Right hindlimb (tissue), 1 donor: ENCODE measurements around the gene COL4A1.

Experiments used
- DNase-seq: peaks from one replicate; pipeline ENCODE4 v3.0.0-alpha.2; 2018

The COL4A1 gene

DNA sequence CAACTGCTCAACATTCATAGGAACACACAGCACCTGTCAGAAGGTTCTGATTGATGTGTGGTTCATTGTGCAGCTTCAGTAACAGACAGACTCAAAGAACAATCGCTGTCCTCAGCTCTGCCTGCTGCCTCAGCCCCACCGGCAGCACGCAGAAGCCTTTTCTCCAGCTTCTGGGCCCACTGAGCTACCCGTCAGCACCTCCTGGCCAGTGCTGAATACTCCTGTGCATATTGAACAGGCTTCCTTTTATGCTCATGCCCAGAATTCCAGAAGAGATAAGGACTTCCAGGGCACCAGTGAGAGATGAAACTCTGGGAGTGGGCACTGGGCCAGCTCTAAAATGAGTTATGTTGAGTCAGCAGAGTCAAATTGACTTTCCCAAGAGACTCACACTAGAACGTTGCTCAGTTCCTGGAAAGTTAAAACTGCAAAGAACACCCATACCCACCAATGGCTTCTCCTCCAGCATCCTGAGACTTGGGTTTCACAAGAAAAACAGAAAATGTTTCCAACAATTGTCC is 119.3 kb downstream of the COL4A1 start:
- no peak for DNase-seq

DNA sequence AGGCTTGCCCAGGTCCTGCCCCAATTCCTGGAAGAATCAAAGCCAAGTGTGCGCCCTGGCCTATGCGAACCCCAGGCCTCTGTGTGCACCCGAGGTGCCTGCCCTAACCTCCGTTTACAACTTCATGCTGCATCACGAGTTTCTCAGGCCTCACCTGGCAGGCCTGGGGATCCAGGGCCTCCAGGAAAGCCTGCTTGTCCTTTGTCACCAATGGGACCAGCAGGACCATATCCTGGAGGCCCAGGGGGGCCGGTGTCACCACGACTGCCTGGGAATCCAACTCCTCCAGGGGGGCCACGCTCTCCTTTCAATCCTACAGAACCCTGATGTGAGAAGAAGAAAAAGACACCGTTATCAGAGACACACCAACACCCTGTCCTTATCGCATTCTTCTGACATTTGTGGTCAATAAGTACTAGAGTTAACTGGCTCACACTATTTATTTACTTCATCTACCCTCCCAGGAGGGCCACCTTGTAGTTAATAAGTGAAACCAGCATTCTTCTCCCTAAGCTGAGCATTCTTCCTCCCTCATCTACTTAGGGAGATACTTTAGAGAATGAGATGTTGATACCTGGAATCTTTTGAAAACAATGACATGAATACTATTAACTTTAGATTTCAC is 120.6 kb downstream of the COL4A1 start:
- DNase-seq: no peak

DNA sequence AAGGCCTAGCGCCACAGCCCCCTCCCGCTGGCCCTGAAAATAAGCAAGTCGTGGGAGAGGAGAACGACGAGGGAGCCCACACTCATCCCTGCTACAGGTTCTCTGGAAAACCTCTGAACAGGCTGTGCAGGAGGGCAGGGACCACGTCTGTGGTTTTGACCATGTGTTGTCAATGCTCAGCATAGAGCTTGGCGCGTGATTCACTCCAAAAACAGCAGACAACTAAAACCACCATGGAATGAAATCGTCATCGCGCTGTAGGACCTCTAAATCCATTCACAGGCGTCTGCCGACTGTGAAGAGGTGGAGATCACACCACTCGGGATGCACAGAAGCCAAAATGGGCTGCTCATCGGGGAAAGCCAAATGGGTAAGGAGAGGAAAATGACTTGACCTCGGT is 121.3 kb downstream of the COL4A1 start:
- DNase-seq: no peak

DNA sequence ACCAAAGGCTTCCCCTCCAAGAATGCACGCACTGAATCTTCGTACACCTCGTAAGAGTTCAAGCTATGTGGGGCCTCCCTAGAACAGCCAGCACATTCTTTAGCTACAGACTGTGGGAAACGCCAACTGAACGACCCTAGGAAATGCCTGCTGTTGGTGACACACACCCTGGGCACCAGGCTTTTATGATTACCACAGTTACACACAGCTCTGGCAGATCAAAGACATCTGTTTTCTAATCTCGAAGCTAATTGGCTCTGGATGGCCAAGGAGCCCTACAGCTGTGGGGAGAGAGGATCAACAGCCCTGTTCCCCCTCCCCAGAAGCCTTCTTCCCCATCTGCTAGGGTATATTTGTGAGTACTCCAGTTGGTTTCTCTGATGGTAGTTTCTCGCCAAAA is 123.0 kb downstream of the COL4A1 start:
- no peak for DNase-seq

DNA sequence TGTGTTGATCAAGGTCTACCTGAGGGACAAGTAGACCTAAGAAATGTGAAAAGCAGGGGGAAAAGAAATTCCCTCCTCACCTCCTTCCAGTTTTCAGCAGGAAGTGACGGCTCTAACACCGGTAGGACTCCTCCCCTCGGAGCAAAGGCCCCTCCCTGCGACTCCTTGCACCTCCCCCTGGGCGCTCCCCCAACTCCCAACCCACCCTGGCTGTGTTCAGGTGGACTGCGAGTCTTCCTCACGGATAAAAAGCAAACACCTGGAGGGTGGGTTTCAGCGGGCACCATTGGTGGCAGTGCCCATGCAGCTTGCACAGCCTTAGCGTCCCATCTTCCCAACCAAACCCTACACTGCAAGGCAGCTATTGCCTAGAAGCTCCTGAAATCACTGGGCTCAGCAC is 124.5 kb downstream of the COL4A1 start:
- no peak for DNase-seq

DNA sequence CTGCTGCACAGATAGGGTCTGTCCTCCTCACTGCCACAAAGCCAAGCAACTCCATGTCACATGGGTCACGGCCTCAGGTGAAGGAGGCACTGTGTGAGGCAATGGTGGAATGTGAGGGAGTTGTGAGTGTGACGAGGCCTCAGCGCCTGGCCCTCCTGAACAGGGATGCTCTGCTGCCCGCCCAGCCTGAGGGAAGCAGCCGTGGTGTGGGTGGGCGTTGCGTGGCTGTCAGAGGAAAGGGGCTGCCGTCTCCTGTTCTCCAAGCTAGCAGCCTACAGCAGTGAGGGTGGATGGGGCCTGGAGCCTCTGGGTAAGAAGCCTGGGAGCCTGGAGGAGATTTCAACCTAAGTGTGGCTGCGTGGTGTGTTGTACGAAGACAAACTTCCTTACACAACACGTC is 125.0 kb downstream of the COL4A1 start:
- no peak for DNase-seq

DNA sequence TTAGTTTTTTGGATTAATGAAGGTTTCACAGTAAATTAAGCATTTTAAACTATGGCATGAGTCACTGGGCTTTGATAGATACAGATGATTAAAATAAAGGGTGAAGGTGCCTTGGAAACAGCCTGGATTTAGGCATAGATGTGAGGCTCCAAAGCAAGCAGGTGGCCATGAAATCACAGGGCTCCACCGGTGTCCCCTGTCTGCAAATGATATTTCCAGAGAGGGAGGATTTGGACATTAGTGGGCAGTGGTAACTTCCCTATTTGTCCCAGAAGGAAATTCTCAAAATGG is 127.2 kb downstream of the COL4A1 start:
- DNase-seq: no peak

DNA sequence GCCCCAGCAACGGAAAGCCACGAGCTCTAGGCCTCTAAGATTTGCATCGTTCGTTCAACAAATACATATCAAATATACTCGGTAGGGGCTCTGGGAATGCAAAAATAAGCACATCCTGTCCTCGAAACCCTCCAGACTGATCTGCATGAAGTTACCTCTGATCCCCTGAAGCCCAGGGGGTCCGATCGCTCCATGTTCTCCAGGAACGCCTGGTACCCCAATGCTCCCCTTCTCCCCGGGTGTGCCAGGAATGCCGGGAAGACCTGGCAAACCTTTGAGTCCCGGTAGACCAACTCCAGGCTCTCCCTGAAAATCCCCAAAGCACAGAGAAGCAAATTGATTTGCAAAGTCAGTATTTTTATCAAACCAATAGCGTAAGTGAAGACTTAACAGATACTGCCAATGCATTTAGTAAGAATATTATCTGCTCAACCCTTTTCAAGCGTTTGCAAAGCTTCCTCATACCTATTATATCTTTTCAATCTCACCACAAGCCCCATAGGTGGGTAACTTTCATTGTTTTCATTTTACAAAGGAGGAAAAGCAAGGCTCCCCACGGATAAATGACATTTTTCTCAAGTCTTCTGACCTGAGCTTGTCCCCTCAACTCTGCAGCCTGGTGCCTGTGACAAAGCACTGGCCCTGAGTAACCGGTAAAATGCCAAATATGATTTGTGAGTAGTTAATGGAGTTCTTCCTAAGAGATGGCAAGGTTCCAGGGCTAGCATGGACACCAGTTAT is 127.7 kb downstream of the COL4A1 start:
- DNase-seq: no peak

DNA sequence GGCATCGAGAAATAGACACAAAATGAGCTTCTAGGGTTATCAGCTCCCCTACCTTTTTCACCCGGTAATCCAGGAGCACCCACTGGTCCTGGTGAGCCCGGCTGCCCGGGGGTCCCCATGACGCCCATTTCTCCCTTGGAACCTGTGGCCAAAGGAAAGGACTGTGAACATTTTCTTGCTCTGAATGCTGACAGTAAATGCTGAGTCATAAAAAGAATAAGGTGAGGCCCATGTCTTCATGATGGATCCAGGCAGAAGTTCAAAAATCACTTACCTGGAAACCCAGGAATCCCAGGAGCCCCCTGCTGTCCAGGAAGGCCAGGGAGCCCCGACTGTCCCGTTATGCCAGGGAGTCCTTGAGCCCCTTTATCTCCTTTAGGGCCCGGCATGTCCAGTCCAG is 129.2 kb downstream of the COL4A1 start:
- no peak for DNase-seq

DNA sequence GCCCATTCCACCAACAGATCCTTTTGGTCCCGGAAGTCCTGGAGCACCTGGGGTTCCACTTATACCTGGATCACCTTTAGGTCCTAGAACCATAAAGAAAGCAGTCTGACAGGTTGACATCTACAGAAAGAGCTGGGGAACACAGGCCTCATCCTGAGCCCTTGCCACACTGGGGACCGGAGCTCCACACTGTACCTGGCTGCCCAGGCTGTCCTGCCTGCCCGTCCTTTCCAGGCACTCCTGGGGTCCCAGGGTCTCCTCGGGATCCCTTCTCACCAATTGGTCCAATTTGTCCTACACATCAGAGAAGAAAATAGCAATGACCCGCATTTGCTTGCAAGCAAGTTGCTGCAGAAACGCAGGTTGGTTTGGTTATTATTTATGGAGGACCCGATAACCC is 130.5 kb downstream of the COL4A1 start:
- no peak for DNase-seq

DNA sequence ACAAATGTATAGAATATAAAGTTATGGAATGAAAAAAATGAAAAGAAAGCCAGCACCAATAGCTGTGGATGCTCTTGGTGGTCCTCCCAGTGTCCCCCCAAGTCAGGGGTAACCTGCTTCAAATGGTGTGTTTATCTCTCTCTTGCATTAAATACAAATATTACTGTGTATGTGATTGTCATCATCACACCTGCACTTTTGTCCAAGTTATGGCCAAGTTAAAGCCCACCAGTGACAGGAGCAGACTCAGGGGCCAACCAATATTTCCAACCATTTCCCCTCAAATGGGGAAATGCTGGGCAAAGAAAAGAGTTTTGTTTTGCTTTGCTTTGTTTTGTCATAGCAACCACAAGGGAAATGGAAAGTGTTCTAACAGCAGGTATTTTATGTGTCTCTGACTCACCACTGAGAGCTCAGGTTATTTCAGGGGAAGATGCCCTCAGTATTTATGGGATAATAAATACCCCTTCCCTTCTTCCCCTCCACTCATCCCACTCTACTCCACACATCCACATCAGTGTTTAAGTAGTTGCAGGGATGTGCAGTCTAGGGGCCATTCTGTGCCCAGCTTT is 133.6 kb downstream of the COL4A1 start:
- DNase-seq: no peak

DNA sequence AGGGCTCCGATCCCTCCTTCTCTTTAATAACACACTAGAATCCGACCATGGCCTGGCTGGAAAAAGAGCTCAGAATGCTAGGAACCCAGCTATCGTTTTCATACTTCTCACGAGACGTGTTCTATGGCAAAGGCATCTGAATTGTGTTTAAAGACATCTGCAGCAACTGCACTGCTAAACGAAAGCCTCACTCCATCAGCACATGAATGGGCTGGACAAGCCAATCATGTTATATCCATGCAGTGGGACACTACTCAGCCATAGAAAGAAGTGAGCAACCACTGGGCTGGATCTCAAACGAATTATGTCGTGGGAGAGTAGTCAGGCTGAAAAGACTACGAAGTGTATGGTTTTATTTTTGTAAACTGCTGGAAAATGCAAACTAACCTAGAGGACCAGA is 136.1 kb downstream of the COL4A1 start:
- DNase-seq: no peak

DNA sequence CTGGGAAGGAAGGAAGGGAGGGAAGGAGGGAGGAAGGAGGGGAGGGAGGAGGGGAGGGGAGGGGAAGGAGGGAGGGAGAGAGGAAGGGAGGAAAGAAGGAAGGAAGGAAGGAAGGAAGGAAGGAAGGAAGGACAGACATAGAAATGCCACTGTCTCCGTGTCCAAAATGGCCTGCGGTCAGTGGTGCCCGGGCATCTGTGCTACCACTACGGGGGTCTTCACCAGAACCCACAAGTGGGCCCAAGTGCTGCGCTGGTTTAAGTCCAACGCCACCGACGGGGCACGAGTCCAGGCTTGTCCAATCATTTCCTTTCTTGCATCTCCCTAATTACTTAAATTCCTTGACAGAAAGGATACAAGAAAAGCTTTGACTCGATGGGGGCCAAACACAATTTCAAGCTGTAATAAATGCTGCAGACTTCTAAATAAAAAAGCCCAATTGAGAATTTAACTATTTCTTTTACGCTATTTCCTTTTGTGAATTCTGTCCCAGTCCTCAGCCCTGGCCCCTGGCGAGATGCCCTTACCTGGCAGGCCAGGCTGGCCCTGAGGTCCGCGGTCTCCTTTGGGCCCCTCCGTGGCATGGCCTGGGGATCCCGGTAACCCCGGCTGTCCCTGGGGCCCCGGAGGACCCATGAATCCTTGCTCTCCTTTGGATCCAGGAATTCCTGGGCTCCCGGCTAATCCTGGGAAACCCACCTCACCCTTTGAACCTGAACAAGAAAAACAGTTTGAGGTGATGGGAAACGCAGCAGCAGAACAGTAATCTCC is 136.8 kb downstream of the COL4A1 start:
- DNase-seq: no peak

DNA sequence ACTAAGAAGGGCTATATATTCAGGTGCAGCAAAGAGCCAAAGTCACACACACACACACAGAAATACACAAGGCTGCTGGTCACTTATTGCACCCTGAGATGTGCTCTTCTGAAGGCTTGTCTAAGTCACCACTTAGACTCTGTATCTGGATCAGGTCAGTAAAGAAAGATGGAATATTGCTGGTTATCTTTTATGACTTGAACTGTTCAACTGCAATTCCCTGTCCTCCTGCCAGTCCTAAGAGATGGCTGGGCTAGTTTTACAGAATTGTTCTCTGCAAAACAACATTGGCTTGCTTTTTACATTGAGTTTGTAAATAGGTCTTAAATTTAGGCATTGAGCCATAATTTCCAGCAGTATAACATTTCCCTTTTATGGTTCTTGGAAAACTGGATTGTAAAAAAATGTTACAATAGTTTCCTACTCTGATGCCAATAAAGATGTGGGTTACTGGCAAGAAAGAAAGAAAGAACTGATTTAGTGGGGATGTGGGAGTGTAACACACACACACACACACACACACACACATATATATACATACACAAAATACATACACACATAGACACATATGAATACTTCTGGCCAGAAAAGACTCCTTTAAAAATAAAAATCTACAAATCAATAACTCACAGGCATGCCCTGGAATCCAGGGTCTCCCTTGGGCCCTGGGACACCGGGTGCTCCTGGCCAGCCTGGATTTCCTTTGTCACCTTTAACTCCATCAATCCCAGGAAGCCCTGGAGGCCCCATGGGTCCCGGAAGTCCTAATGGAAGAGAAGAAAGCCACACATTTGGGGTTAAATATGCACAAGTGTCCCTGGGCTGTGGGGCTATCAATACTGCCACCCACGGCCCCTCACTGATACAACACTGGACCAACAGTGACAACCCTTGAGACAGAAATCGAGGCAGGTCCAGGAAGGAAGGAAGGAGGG is 137.7 kb downstream of the COL4A1 start:
- DNase-seq: no peak

DNA sequence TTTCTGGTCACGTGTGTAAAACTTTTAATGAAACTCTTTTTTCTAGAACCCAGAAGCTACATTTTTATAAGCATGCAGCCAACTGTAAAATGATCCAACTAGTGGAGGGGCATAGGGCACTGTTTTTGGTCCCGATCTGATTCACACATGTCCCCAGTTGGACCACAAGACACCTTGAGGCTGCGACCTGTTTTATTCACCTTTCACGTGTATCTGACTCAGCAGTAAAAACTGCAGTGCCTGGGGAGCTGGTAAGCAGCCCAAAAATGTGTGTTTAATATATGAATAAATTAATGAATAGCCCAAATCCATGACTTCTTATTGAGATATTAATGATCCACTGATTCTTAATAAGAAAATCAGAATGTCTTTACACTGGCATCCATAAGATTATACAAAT is 140.4 kb downstream of the COL4A1 start:
- DNase-seq: no peak

DNA sequence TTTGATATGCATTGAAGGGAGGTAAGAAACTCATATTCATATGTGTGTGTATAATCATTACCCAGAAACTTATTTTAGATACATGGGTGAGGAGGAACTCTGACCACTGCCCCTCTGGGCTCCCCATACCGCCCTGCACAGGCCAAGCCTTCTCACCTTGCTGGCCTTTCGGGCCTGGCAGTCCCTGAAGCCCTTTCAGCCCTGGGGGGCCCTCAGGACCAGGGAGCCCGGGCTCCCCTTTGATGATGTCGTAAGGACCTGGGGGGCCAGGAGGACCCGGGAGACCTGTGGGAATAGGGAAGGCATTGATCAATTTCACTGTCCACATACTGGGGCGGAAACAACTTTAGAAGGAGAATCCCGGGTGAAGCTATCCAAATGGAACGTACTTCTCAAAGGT is 142.3 kb downstream of the COL4A1 start:
- no peak for DNase-seq

DNA sequence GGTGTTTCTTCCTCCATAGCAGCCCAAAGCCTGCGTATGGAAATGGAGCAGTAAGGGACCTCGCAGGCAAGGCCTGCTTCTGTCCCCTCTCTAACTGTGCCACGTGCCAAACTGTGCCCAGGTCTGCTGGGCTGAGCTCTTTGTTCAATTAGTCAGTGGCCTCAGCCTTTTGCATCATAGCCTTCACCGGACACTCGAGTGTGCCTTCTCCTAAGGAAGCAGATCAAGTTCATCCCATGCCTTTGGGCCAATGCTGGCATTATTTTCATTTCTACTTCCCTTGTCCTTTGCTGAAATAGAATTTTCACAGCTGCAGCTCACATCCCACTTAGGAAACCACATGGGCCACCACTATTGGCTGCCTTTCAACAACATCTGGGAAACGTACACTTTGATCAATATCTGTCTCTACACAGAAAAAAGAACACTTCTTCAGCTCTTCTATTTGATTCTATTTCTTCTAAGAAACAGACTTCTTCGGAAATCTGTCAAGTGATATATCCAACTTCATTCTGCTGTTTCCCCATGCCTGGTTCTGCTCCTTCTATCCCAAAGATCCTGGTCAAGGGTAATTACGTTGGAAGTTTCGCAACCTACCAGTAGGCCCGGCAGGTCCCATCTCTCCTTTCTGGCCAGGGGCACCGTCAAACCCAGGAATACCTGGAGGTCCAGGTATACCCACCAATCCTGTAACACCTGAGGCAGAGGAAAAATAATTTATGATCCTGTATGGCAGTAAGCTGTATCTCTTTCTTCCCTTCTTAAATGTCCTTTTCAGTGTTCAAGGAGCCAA is 143.9 kb downstream of the COL4A1 start:
- peak; percentile 60 for DNase-seq

DNA sequence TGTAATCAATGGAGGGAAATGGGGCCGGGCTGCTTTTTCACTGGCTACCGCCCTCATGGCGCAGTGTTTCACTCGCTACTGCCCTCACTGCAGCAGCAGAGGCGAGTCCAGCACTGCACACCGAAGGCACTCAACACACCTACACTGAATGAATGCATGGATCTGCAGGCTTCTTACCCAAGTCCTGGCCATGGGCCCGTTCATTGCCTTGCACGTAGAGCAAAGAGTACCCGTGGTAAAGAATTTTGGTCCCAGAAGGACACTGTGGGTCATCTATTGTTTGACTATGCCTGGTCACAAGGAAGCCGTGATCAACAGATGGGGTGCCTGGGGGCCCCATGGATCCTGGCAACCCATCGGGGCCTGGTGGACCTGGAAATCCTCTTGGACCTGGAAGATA is 144.9 kb downstream of the COL4A1 start:
- DNase-seq: no peak

DNA sequence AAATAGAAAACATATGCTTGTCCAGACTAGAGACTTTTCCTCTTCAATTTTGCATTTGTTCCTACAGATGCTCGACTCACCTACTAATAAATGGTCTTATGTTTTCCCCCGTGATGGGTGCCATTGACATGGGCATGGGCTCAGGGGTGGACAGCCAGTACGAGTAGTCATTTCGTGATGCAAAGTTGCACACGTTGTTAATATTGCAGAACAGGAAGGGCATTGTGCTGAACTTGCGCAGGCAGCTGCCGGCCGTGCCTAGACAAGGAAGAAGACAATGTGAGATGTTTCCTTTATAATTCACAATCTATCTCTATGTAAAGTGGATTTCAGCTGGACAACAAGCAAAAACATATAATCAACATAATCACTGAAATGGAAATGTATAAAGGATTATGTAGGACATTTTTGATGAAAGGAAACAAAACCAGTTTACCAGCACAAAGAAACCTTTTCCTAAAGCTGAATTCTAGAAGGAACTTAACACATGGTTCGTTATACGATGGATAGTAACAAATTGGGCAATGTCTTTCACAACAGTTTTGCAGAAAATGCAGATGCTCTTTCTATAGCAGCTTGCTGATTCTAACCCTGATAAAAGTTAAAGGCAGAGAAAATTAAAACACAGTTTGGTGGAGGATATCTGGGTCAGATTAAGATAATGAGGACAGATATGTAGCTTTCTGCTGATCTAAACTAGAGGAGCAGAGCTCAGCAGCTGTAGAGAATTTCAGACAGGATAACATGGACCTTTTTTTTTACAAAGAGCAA is 145.7 kb downstream of the COL4A1 start:
- no peak for DNase-seq

DNA sequence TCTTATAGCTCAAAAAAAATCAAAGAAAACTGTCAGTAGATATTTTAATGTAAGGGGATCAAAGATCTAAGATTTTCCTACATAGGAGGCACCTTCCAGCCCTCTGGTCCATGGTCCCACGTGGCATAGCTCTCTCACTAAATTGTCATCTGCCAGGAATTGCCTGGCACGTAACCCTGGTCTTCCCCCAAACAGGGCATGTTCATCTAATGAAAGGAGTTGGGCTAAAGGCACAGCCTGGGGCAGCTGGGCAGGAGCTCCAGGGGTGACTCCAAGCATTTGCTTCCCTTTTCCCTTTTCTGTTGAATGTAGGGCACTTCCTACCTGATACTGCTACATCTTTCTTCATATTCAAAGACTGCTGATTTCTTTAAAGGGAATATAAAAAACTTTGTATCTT is 148.7 kb downstream of the COL4A1 start:
- DNase-seq: no peak

DNA sequence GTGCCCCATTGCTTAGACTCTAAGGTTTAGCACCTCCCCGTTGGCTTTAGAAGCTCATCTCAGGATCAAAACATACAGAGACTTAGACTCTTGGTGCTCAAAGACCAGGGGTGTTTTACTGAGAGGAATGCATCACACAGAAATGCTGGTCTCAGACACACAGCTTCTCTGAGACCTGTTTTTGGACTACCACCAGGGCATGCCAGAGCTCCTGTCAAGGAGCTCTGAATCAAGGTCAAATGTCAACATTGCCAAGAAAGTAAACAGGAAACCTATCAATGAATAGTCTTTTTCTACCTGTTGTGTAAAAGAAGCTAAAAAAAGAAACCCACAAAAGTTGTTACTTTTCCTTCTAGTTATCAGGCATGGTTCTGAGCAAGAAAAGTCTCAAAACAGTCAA is 149.2 kb downstream of the COL4A1 start:
- DNase-seq: no peak
